HepG2 (cell line): ENCODE measurements around the gene FAM20A. TPM values are rescaled to one million over a fixed set of nuclear protein-coding genes. Genes with fewer than 3 reads are reported as not detected.

Source experiments
- DNMT1 ChIP-seq: sonication (generic); formaldehyde crosslinking; IDR thresholded peaks from 2 replicates; pipeline ENCODE4 v1.5.1; 2020; ENCODE audit warnings: mild to moderate bottlenecking, missing genetic modification reagents
- FOXA1 ChIP-seq, 2 experiments: fragments of 450-650 bp in 1 of 2; sonication (generic) in 1 of 2; formaldehyde crosslinking in 1 of 2; IDR thresholded peaks; 2 replicates each; pipeline versions ENCODE4 v1.4.0 to v1.6.1; 2016 to 2020; ENCODE audit warnings: missing genetic modification reagents in 1 of 2
- GATAD2A ChIP-seq: IDR thresholded peaks from 2 replicates; pipeline ENCODE4 v1.6.1; 2016
- HMGXB4 ChIP-seq, 2 experiments: sonication (generic) in 1 of 2; formaldehyde crosslinking in 1 of 2; IDR thresholded peaks; 2 replicates each; pipeline versions ENCODE4 v1.4.0 to v1.6.1; 2018 to 2020; ENCODE audit warnings: missing genetic modification reagents in 2 of 2, borderline replicate concordance in 1 of 2, low read depth in 1 of 2, mild to moderate bottlenecking in 1 of 2, missing biosample characterization in 1 of 2
- RBAK ChIP-seq: sonication (generic); formaldehyde crosslinking; IDR thresholded peaks from 2 replicates; pipeline ENCODE4 v1.5.1; 2020; ENCODE audit warnings: mild to moderate bottlenecking, missing genetic modification reagents
- SIN3A ChIP-seq: IDR thresholded peaks from 2 replicates; pipeline ENCODE4 v1.6.1; 2011; ENCODE audit warnings: low read depth, mild to moderate bottlenecking, control low read depth, low read length, borderline replicate concordance
- SKIL ChIP-seq: sonication (generic); formaldehyde crosslinking; IDR thresholded peaks from 2 replicates; pipeline ENCODE4 v1.8.0; 2022; ENCODE audit warnings: missing genetic modification reagents, mild to moderate bottlenecking, moderate library complexity, borderline replicate concordance
- TBL1XR1 ChIP-seq: fragments of 150-350 bp; IDR thresholded peaks from 2 replicates; pipeline ENCODE4 v1.6.1; 2014; ENCODE audit warnings: borderline replicate concordance, low read length; ENCODE audit not compliant: partially characterized antibody
- TEAD3 ChIP-seq: optimal IDR thresholded peaks from 2 replicates; pipeline ENCODE3; 2016; ENCODE audit warnings: borderline replicate concordance
- ZMYM2 ChIP-seq: sonication (generic); formaldehyde crosslinking; IDR thresholded peaks from 2 replicates; pipeline ENCODE4 v1.8.0; 2022; ENCODE audit warnings: mild to moderate bottlenecking, missing genetic modification reagents
- ZNF160 ChIP-seq: sonication (generic); formaldehyde crosslinking; IDR thresholded peaks from 2 replicates; pipeline ENCODE4 v1.8.0; 2022; ENCODE audit warnings: mild to moderate bottlenecking, inconsistent platforms, missing genetic modification reagents
- ZNF276 ChIP-seq: sonication (generic); formaldehyde crosslinking; IDR thresholded peaks from 2 replicates; pipeline ENCODE4 v1.4.0; 2020; ENCODE audit warnings: mild to moderate bottlenecking, low read depth, missing genetic modification reagents
- ZNF296 ChIP-seq: sonication (generic); formaldehyde crosslinking; conservative IDR thresholded peaks from 2 replicates; pipeline ENCODE4 v1.5.0; 2020; ENCODE audit warnings: mild to moderate bottlenecking, missing genetic modification reagents
- ZNF441 ChIP-seq: sonication (generic); formaldehyde crosslinking; IDR thresholded peaks from 2 replicates; pipeline ENCODE4 v1.7.0; 2021; ENCODE audit warnings: missing genetic modification reagents, borderline replicate concordance
- ZNF558 ChIP-seq: sonication (generic); formaldehyde crosslinking; IDR thresholded peaks from 2 replicates; pipeline ENCODE4 v1.9.0; 2022; ENCODE audit warnings: mild to moderate bottlenecking, missing genetic modification reagents, borderline replicate concordance
- polyA plus RNA-seq, 8 experiments: library from polyadenylated mRNA; depleted of rRNA in 3 of 8; stranded (reverse) in 7 of 8; unstranded in 1 of 8; fragments of >200 nt; fragmentation: Illumina TruSeq in 4 of 8; extraction: Trizol in 4 of 8; gene quantifications; 2 replicates each; pipeline versions ENCODE4 v1.2.1 to v1.2.3, GENCODE V29; 2011 to 2016; ENCODE audit warnings: low read depth in 4 of 8, missing spikeins in 1 of 8, mixed read lengths in 1 of 8; ENCODE audit not compliant: insufficient read depth in 1 of 8
- total RNA-seq, 5 experiments: library from RNA; depleted of rRNA; stranded (reverse); fragments of >200 nt; fragmentation: Illumina TruSeq; extraction: Trizol; gene quantifications; 2 replicates each; pipeline ENCODE4 v1.2.3, GENCODE V29; 2016; ENCODE audit warnings: low read depth in 1 of 5
- TF ChIP-seq, protein P1 (sequence below): sonication (generic); formaldehyde crosslinking; IDR thresholded peaks from 2 replicates; pipeline ENCODE4 v1.8.0; 2022; ENCODE audit warnings: mild to moderate bottlenecking, missing genetic modification reagents; ENCODE audit not compliant: insufficient replicate concordance
- TF ChIP-seq, protein P2 (sequence below): sonication (generic); formaldehyde crosslinking; IDR thresholded peaks from 2 replicates; pipeline ENCODE4 v1.5.1; 2020; ENCODE audit warnings: mild to moderate bottlenecking, missing genetic modification reagents, moderate library complexity
- TF ChIP-seq, protein P3 (sequence below): IDR thresholded peaks from 2 replicates; pipeline ENCODE4 v1.6.1; 2016; ENCODE audit warnings: mild to moderate bottlenecking

Gene FAM20A
- total and polyA plus RNA-seq, 2 of the 13 experiments (the other 11 are each of a cell fraction or from before 2014, with no cell fraction given): 9.3 to 20.7 TPM

- no peak for TF ChIP-seq FOXA1 (IDR thresholded peaks at IDR 0.05)
- peak; percentile 26; the same call in 1 of the 2 replicates for TF ChIP-seq FOXA1 (CRISPR knock-in tag; IDR thresholded peaks at IDR 0.05)
- TF ChIP-seq GATAD2A (CRISPR knock-in tag): peak; percentile 54
- no peak for TF ChIP-seq ZNF276 (CRISPR knock-in tag)
- TF ChIP-seq ZNF441: no peak
- TF ChIP-seq SIN3A: 0 out of 2 replicates have a peak, but pooled peaks have one; percentile 43
- peak; percentile 13 for TF ChIP-seq TEAD3
- TF ChIP-seq ZNF160: no peak
- no peak for TF ChIP-seq DNMT1
- TF ChIP-seq RBAK: no peak
- TF ChIP-seq, protein P1, sequence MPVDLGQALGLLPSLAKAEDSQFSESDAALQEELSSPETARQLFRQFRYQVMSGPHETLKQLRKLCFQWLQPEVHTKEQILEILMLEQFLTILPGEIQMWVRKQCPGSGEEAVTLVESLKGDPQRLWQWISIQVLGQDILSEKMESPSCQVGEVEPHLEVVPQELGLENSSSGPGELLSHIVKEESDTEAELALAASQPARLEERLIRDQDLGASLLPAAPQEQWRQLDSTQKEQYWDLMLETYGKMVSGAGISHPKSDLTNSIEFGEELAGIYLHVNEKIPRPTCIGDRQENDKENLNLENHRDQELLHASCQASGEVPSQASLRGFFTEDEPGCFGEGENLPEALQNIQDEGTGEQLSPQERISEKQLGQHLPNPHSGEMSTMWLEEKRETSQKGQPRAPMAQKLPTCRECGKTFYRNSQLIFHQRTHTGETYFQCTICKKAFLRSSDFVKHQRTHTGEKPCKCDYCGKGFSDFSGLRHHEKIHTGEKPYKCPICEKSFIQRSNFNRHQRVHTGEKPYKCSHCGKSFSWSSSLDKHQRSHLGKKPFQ: peak; percentile 51
- peak; percentile 72 to 92; a peak in 3 of 4 replicates for TF ChIP-seq HMGXB4 (CRISPR knock-in tag; IDR thresholded peaks at IDR 0.05; ENCODE audit: borderline replicate concordance in 1 of 2, low read depth in 1 of 2)
- TF ChIP-seq, protein P2, sequence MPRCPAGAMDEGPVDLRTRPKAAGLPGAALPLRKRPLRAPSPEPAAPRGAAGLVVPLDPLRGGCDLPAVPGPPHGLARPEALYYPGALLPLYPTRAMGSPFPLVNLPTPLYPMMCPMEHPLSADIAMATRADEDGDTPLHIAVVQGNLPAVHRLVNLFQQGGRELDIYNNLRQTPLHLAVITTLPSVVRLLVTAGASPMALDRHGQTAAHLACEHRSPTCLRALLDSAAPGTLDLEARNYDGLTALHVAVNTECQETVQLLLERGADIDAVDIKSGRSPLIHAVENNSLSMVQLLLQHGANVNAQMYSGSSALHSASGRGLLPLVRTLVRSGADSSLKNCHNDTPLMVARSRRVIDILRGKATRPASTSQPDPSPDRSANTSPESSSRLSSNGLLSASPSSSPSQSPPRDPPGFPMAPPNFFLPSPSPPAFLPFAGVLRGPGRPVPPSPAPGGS (CRISPR knock-in tag): 0 out of 2 replicates have a peak, but pooled peaks have one; percentile 52
- TF ChIP-seq ZNF296 (CRISPR knock-in tag): no peak
- TF ChIP-seq SKIL (CRISPR knock-in tag): no peak
- no peak for TF ChIP-seq ZNF558
- TF ChIP-seq TBL1XR1: no peak
- no peak for TF ChIP-seq ZMYM2
- TF ChIP-seq, protein P3, sequence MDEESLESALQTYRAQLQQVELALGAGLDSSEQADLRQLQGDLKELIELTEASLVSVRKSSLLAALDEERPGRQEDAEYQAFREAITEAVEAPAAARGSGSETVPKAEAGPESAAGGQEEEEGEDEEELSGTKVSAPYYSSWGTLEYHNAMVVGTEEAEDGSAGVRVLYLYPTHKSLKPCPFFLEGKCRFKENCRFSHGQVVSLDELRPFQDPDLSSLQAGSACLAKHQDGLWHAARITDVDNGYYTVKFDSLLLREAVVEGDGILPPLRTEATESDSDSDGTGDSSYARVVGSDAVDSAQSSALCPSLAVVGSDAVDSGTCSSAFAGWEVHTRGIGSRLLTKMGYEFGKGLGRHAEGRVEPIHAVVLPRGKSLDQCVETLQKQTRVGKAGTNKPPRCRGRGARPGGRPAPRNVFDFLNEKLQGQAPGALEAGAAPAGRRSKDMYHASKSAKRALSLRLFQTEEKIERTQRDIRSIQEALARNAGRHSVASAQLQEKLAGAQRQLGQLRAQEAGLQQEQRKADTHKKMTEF (CRISPR knock-in tag): peak; percentile 86
Measured at GRCh38 chr17:68613739-68614298, 12.7 kb upstream of the FAM20A start (continued).
